Measurements from ENCODE around the gene NHP2.
"Not testable (repeated sequence)": the region's sequence is repeated elsewhere in the genome, so short reads cannot be mapped to it uniquely, and the experiment has no call there.

NHP2 gene

DNA sequence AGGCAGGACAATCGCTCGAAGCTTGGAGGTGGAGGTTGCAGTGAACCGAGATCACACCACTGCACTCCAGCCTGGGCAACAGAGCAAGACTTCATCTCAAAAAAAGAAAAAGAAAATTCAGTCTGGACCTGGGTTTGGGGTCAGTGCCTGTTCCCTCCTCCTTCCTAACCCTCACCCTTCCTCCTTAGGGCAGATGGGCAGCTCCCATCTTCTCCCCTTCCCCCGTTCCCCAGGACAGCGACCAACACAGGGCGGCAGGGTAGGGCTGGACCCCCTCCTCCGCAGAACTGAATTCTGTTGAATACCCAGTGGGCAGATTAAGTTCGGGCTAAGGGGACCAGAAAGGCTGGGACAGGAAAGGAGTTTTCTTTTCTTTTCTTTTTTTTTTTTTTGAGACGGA, 24.4 kb downstream of the NHP2 start:
- no peak for DNase-seq

DNA sequence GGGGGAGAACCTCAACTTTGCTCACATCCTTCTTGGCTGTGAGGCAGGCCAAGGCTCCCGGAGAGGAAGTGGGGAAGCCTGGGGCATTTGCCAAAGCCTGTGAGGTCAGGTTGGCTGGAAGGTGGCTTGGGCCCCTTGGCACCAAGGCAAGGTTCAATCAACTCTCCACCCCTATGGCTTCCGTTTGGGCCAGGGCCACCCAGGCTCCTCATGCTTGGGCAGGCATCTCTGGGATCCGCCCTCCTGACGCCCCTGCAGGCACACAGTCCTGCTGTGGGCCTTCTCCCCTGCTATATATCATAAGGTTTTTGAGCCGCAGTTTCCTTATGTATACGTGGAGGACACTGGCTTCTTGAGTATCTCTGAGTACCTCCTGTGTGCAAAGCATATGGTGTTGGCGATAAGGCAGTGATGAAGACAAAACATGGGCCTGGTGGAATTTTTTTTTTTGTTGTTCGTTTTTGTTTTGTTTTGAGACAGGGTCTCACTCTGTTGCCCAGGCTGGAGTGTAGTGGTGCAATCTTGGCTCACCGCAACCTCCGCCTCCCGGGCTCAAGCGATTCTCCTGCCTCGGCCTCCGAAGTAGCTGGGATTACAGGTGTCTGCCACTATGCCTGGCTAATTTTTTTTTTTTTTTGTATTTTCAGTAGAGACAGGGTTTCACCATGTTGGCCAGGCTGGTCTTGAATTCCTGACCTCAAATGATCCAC, 26.2 kb downstream of the NHP2 start:
- not testable (repeated sequence) for DNase-seq

DNA sequence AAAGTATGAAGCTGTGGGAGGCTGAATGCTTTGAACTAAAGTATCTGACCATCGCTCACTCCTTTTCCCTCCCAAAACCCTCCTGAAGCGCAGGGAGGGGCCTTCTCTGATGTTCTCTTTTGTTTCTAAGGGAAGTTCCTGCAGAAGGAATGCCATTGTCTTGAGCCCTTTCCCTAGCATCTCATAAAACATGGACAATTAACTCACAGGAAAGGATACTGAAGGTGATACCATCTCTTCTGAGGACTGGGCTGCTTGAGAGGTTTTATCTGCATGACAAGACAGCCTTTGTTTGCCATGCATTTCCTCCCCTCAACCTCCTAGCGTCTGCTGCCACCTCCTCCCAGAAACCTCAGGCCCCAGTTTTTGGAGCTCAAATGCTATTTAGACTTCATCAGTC, 27.1 kb downstream of the NHP2 start:
- DNase-seq: no peak

DNA sequence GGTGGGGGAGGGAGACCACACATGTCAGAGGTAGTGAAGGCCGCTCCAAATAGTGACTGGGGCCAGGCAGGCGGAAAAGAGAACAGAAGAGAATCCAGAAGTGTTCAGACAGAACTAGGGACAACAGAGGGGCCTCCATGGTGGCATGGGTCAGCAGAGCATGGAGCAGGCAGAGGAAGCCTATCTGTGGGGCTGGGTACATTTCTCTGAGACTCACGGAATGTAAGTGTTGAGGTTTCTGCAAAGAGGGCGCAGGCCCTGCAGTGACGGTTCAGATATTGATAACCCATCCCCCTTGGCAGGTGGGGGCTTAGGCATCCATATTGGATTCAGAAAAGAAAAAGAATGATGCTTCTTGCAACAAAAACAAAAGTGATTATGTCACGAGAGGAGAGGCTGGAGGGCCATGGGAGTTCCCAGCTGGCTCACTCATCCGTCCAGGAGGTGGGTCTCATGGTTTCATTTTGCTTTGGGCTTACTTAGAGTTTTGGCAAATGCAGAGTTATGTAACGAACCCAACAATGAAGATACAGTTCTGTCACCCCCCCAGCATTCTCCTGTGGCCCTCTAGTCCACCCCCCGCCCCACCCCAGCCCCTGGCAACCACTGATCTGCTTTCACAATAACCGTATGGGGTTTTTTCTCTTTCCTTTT, 28.3 kb downstream of the NHP2 start:
- DNase-seq: no peak

DNA sequence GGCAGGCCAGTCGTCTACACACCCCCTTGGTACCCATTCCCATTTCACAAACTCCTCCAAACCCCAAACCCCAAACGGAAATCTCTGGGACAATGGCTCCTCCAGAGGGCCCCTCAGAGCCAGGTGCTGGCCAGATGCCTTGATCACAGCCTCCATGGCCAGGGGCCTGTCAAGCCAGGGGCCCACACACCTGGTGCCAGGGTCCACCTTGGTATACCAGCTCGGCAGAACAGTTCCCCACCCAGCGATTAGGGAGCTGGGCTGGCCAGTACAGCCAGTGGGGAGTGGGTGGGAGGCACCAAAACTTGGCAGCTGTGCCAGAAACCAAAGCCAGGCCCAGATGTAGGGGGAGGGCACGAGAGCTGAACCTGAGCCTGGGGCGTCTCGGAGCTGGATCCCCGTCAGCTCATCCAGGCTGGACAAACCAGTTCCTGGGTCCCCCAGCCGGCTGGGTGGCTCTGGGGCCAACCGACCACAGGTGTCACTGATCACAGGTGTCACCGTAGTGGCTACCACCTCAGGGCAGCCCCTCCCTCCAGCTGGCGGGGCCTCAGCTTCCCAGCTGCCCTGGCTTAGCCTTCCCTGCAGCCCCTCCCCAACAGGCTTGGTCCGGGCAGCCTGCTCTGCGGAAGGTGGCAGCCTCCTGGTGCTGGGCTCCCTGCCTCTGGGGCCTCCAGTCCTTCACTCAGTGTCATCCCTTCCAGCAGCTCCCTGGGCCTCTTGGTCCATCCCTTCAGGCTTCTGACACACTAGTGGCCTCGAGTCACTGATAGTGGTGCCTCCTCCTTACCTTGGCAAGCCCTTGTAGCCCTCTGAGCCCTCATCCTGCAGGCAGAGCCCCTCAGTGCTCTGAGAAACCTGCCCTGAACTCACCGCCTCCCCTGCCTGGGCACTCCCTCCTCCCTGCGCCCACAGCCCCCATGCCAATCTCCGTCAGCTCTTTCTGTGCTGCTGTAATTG, 29.4 kb downstream of the NHP2 start:
- DNase-seq: no peak

DNA sequence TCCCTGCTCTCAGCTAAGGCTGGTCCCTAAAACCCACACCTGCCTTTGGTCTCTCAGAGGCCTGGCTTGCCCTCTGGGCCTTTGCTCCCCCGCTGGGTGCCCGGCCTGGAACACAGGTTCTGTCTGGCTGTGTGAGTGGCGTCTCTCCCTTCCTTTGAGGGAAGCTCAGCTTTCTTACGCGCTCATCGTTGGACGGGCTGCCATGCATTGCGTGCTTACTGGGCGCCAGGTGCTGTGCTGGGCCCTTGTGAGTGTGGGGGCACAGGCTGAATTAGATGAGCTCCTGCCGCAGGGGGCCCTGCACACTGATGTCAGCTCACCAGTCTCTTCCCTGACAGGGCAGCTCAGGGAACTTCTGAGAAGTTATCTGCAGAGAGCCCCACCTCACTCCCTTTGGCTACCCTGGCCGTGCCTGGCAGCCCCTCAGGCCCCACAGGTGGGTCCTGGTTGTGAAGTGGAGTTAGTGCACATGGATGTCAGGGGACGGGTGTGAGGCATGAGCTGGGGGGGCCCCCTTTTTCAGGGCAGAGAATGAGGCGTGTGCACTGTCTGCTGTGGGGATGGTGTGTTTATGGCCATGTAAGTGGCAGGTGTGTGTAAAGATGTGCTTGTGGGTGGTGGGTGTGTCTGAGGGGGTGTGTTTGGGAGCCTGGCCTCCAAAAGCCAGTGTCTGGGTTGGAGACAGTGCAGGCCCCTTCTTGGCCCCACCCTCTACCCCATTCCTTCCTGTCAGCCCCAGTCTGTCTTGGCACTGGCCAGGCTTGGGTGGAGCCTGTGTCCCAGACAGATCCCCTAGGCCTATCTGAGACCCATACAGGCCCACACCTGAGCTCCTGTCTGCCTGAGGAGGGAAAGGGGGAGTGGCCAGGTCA, 30.4 kb downstream of the NHP2 start:
- no peak for DNase-seq

DNA sequence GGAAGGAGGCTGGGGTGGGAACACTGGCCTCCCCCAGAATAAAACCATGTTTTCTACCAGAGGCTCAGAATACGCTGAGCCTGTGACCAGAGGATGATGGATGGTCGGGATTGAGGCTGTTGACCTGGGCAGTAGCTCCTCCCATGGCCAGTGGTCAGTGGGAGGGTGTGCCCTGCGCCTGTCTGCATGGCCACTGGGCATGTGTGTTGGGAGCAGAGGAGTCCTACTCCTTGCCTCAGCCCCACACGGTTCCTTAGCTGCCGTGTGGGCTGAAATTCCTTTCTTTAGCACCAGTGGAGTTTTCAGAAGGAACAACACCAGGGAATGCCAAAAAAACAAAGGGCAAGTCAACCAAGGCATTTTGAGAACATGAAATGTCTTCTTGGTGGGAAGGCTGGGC, 31.3 kb downstream of the NHP2 start:
- no peak for DNase-seq

DNA sequence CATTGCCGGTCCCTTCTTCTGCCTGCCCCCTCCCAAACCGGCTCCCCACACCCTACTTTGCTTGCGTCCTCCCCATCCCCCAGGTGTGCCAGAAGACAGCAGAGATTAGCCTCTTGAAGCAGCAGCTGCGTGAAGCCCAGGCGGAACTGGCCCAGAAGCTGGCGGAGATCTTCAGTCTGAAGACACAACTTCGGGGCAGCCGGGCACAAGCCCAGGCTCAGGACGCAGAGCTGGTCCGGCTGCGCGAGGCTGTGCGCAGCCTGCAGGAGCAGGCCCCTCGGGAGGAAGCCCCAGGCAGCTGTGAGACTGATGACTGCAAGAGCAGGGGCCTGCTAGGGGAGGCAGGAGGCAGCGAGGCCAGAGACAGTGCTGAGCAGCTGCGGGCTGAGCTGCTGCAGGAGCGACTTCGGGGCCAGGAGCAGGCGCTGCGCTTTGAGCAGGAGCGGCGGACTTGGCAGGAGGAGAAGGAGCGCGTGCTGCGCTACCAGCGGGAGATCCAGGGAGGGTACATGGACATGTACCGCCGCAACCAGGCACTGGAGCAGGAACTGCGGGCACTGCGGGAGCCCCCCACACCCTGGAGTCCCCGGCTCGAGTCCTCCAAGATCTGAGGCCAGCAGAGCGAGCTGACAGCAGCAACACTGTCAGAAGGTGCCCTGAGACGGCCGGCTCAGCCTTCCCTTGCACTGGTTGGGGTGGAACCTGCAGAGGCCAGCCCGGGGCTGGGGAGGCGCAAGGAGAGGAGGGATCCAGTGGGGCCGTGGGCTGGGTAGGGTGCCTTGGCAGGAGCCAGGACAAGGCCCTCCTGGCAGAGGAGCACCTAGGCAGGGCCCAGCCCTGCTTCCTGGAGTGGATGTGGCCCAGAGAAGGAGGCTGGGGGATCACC, 32.1 kb downstream of the NHP2 start:
- no peak for DNase-seq

DNA sequence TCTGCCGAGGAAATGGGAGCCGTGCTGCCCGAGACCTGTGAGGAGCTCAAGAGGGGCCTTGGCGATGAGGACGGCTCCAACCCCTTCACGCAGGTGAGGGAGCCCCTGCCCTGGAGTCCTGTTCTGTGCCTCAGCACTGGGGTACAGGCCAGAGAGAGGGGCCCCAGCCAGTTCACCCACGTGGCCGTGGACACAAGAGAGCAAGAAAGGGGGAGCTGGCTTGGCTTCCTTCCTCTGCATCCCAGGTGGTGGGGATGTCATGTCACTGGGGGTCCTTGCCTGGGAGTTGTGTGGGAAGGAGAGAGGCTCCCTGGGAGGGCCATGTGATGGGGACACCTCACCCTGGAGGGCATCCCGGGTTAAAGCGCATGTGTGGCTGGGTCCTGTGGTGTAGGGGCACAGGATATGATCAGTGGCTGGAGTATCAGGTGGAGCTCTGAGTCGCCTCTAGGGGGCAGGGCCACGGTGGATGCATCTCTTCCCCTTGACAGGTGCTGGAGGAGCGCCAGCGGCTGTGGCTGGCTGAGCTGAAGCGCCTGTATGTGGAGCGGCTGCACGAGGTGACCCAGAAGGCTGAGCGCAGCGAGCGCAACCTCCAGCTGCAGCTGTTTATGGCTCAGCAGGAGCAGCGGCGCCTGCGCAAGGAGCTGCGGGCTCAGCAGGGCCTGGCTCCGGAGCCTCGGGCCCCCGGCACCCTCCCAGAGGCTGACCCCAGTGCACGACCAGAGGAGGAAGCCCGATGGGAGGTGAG, 32.9 kb downstream of the NHP2 start:
- peak; percentile 89 for DNase-seq

DNA sequence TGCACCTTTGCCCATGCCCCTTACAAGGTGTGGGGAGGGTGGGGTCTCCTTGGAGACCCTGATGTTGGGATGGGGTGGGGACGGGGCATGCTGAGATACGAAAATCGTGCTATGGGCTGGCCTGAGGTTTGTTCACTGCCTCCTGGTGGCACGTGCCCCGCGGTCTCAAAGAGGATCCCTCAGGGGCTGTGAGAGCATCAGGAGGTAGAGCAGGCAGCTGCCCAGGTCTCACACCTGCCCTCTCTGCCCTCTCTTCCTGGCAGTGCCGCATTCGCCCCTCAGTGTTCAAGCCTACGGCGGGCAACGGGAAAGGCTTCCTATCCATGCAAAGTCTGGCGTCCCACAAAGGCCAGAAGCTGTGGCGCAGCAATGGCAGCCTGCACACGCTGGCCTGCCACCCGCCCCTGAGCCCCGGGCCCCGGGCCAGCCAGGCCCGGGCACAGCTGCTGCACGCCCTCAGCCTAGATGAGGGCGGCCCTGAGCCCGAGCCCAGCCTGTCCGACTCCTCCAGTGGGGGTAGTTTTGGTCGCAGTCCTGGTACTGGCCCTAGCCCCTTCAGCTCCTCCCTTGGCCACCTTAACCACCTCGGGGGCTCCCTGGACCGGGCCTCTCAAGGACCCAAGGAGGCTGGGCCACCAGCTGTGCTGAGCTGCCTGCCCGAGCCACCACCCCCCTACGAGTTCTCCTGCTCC, 33.6 kb downstream of the NHP2 start:
- DNase-seq: no peak

DNA sequence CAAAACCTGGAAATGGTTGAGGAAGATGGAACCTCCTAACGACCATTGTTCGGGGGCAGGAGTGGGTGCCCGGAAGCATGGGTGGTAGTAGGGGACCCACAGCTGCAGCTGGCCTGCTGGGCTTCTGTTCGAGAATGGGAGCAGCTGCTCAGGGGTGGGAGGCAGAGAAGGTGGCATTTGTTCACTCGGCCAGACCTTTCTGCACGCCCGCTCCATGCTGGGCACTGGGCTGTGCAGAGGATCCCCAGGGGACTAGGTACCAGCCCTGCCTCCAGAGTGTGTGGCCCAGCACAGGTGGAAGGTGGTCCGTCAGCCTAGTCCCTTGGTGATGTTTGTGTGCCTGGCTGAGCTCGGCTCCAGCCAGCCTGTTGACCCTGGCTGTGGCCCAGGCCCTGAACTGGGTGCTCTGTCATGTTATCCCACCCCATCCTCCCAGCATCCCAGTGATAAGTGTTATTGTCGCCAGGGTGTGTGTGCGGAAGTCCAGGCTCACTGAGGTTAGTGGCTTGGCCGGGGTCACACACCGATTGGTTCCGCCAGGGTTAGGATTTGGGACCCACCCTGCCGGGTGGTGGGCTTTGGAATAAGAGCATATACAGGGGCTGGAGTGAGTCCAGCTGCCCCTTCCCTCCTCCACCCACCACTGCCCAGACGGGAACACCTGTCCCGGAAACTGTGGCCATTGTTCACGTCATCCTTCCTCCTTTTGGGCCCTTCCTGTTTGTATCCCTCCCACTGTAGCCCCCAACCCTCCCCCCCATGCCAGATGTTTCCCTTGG, 35.6 kb downstream of the NHP2 start:
- DNase-seq: no peak

DNA sequence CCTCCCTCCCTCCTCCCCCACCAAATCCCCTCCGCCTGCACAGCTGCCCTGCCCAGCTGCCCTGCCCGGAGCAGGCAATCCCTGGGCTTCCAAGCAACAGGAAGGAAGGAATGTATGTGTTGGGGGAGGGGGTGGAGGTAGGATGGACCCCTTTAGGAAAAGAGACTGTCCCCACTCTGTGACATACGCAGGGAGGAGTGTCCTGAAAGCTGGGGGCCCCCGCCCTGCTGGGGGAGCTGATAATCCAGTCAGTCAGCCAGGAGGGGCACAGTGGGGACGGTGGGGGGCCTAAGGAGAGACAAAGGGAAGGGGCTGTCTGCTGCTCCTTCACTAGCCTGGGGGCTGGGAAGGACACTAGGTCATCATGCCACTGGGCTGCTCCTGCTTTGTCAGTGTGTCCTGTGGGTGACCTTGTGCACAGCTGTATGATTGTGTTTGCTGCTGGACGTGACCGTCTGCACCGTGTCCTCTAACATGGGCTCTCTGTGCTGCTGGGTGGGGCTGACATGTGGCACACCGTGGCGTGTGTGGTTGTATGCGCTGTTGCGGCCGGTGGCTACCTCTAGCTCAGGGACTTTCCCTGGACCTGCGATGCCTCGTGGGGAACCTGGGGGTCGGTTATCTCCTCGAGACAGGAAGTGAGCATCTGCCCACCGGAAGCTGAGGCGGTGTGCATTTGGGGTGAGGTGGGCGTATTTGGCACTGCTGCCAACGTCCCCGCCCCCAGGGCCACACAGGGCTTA, 37.4 kb downstream of the NHP2 start:
- peak; percentile 69 for DNase-seq

DNA sequence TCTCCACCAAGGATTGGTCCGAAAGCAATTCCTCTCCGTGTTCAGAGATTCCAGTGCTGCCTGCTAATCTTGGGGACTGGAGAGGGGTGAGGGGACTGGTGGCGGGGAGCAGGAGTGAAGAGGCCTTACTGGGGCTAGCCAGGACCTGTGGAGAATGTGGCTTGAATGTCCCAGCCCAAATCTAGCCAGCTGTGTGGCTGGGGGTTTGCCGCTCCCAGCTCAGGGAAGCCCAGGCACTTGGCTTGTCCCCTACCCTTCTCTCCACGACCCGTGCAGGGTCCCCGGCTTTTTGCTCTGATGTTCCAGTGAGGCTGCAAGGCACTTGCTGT, 37.9 kb downstream of the NHP2 start:
- no peak for DNase-seq

DNA sequence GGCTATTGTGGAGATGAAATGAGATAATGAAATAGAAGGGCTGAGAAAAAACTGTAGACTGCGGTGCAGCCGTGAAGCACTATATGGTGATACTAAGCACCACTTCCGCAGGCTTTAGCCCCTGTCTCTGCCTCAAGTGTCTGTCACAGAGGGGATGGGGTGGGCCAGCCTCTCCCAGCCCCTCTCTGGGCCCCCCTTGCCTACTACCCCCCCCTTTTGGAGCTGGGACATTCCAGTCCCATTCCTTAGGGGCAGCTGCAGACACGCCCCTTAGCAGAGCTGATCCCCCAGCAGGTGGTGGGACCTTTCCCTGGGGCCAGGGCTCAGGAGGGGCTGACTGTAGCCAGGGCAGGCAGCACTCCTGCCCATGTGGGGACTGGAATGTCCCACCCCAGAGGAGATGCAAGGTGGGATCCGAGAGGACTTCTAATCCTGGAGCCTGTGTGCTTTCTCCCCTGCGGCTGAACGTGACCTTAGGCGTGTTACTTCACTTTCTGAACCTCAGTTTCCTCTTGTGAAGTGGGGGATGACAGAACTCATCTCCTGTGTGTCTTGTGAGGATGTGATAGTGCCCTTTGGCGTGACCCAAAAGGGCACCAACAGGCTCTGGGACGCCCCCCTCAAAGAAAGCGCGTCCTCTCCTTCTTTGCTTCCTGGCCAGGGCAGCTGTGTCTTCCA, 38.4 kb downstream of the NHP2 start:
- DNase-seq: no peak

DNA sequence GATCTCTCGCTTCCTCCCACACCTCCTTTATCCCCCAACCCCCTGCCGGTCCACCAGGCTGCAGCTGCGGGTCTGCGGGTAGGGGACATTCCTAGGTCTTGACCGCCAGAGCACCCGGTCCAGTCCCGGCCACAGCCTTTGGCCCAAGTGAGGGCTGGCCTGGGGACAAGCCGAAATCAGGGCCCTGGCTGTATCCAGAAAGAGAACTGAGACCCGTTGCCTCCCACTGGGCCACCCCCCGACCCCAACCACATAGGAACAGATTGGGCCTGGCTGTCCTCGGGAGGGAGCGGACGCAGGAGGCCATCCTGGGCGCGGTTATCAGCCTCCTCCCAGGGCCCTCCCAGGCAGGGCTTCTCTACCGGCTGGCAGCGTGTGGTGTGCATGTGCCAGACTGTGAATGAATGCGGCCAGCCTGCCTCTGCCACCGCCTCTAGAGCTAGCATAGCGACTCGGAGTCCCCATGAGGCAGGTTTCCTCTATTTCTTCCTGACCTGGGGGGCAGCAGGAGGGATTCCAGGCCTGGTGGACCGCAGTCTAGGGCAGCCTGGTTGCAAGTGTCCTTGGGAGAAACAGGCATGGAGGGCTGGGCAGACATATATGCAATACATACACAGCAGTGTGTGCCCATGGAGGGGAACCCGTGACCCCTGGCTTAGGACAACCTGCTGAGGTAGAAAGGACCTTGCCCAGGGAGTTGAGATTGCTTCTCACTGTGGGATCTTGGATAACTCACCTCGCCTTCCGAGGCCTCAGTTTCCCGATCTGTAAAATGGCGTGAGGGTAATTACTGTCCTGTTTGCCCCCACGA, 39.2 kb downstream of the NHP2 start:
- DNase-seq: peak; percentile 49

DNA sequence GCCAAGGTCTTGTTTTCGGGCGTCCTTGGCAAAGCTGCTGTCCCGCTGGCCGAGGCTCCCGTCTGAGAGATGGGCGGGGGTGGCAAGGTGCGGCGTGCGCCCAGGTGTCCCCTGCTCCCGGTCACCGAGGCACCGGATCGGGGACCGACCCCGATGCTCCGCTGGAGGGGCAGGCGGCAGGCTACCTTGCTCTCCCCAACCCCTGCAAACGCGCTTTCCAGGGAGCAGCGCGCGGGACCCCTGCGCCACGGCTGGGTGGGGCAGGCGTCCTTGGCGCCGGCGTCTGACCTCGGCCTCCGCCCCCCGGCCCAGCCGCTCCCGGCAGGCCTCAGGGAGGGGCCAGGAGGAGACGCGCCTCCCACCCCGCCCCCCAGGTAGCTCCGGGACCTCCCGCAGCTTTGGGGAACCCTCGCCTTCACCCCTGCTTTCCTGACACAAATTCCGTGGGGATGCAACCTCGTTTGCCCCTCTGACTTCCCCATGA, 39.8 kb downstream of the NHP2 start:
- peak; percentile 46 for DNase-seq

DNA sequence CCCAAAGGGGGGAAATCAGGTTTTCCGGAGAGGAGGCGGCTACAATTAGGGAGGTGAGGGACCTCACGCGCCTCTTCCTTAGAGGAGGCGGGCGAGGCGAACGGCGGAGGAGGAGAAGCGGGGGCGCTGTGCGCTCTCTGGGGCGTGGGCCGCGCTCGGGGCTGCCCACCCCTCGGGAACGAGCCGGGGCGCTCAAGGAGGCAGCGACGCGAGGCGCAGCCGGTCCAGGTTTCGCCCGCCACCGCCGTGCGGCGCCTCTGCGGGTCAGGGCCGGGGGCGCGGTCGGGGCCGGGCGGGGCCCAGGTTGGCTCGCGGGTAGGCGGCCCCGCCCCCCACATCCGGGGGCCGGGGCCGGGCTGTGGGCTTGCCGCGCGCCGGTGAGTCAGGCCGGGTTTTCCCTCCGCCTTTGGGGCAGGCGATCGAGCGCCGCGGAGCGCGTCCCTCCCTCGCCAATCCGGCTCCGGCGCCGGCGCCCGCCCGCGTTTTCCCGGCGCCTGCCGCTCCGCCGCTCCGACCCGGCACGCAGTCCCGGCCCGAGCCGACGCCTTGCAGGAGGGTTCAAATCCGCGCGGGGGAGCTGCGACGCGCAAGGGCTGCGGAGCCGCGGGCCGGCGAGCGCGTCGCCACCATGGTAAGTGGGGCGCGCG, 40.4 kb downstream of the NHP2 start, which contains the start of gene N4BP3:
Gene N4BP3 (plus strand): TSS at position 392 of the 647 bp plus-strand sequence. CDS start 6,052 bp downstream, outside the sequence.
- DNase-seq: peak; percentile 92
